HepG2 (cell line): Measurements from ENCODE around the gene PNRC1. TPM values are rescaled to one million over a fixed set of nuclear protein-coding genes. Genes with fewer than 3 reads are reported as not detected.

Experiments used
- ATAC-seq: fragments of 200-7000 bp; cut with Tn5 transposase; 3 replicates; pipeline ENCODE4 v1.9.1; 2020; ENCODE audit warnings: mild to moderate bottlenecking, moderate library complexity
- BruUV-seq: library from RNA; stranded (reverse); fragments of 400-500 nt; replicated peaks from 2 replicates; lab custom pipeline; 2021; lab: Mats Ljungman, UMichigan
- CTCF ChIA-PET: fragments of 300-600 bp; formaldehyde crosslinking; extraction: SDS; loops from one replicate; lab custom pipeline; 2021; ENCODE audit warnings: low total read pairs, inconsistent platforms, low intra/inter-chr PET ratio; lab: Yijun Ruan, JAX
- POLR2A ChIA-PET: fragments of 350-600 bp; sonication (Branson Sonifier 250); formaldehyde crosslinking; loops from one replicate; lab custom pipeline; 2020; ENCODE audit warnings: antibody characterized with exemption, inconsistent platforms; lab: Yijun Ruan, JAX
- DNase-seq: peaks from one replicate; pipeline ENCODE4 v3.0.0-alpha.2; 2015; ENCODE audit warnings: low spot score
- FAIRE-seq: peaks from 3 replicates; lab custom pipeline; 2011; peaks lifted over from hg19 to GRCh38; lab: Jason Lieb, UNC
- H2AFZ ChIP-seq: one replicate; pipeline ENCODE4 v1.6.1; 2011; ENCODE audit warnings: low read length, inconsistent platforms
- H3K27ac ChIP-seq: fragments of 300-600 bp; 3 replicates; pipeline ENCODE4 v1.8.0; 2011; ENCODE audit warnings: mixed run types, mild to moderate bottlenecking, mixed read lengths, low read length, inconsistent platforms; ENCODE audit not compliant: insufficient read depth; ENCODE audit errors: extremely low read length
- H3K27me3 ChIP-seq, 2 experiments: fragments of 200-600 bp in 1 of 2; 2 replicates in 1 of 2; 3 replicates in 1 of 2; pipeline versions ENCODE4 v1.6.0 to v1.8.0; 2011; ENCODE audit warnings: low read length in 2 of 2, mild to moderate bottlenecking in 2 of 2, moderate library complexity in 2 of 2, inconsistent platforms in 1 of 2; ENCODE audit not compliant: insufficient read depth in 2 of 2, control insufficient read depth in 1 of 2
- H3K36me3 ChIP-seq, 2 experiments: fragments of 200-600 bp in 1 of 2; replicated peaks in 1 of 2; 2 replicates in 1 of 2; 3 replicates in 1 of 2; pipeline versions ENCODE4 v1.5.1 to v1.8.0; 2011; ENCODE audit warnings: low read length in 2 of 2, inconsistent platforms in 1 of 2; ENCODE audit not compliant: insufficient read depth in 2 of 2, control insufficient read depth in 1 of 2
- H3K4me1 ChIP-seq: 2 replicates; pipeline ENCODE4 v1.5.1; 2012; ENCODE audit warnings: low read length, inconsistent platforms; ENCODE audit not compliant: insufficient read depth
- H3K4me2 ChIP-seq: 2 replicates; pipeline ENCODE4 v1.6.0; 2011; ENCODE audit warnings: low read depth, low read length, inconsistent platforms
- H3K4me3 ChIP-seq, 3 experiments: fragments of 200-600 bp in 1 of 3; sonication (generic), shearing (Covaris generic) in 1 of 3; replicated peaks in 1 of 3; 2 replicates each; pipeline ENCODE4 v1.5.1; 2011 to 2016; ENCODE audit warnings: low read length in 3 of 3, inconsistent platforms in 2 of 3, low read depth in 2 of 3, mild to moderate bottlenecking in 2 of 3, control low read depth in 1 of 3, mixed read lengths in 1 of 3; ENCODE audit not compliant: insufficient read depth in 1 of 3
- H3K79me2 ChIP-seq: one replicate; pipeline ENCODE4 v1.6.1; 2011; ENCODE audit warnings: low read length, inconsistent platforms; ENCODE audit not compliant: insufficient read depth
- H3K9ac ChIP-seq: 2 replicates; pipeline ENCODE4 v1.6.0; 2011; ENCODE audit warnings: mild to moderate bottlenecking, low read depth, low read length, inconsistent platforms; ENCODE audit not compliant: insufficient read depth
- H3K9me3 ChIP-seq: 2 replicates; pipeline ENCODE4 v1.5.1; 2012; ENCODE audit warnings: mild to moderate bottlenecking, low read length
- H4K20me1 ChIP-seq: 2 replicates; pipeline ENCODE4 v1.6.0; 2011; ENCODE audit warnings: inconsistent platforms, mild to moderate bottlenecking, low read length, moderate library complexity; ENCODE audit not compliant: insufficient read depth
- CBX5 ChIP-seq: sonication (generic); formaldehyde crosslinking; IDR thresholded peaks from 2 replicates; pipeline ENCODE4 v1.4.0; 2020; ENCODE audit warnings: missing genetic modification reagents, borderline replicate concordance
- DZIP1 ChIP-seq: sonication (generic); formaldehyde crosslinking; IDR thresholded peaks from 2 replicates; pipeline ENCODE4 v1.5.0; 2020; ENCODE audit warnings: mild to moderate bottlenecking, missing genetic modification reagents
- FOXJ3 ChIP-seq: sonication (generic); formaldehyde crosslinking; IDR thresholded peaks from 2 replicates; pipeline ENCODE4 v1.4.0; 2020; ENCODE audit warnings: missing genetic modification reagents, mild to moderate bottlenecking, borderline replicate concordance
- NFE2L1 ChIP-seq: sonication (generic); formaldehyde crosslinking; IDR thresholded peaks from 2 replicates; pipeline ENCODE4 v1.4.0; 2020; ENCODE audit warnings: missing genetic modification reagents, mild to moderate bottlenecking, borderline replicate concordance
- PAX8 ChIP-seq: sonication (generic); formaldehyde crosslinking; IDR thresholded peaks from 2 replicates; pipeline ENCODE4 v1.8.0; 2022; ENCODE audit warnings: mild to moderate bottlenecking, missing genetic modification reagents, borderline replicate concordance
- WIZ ChIP-seq: sonication (generic); formaldehyde crosslinking; IDR thresholded peaks from 2 replicates; pipeline ENCODE4 v1.5.1; 2020; ENCODE audit warnings: mild to moderate bottlenecking, missing genetic modification reagents
- ZBTB26 ChIP-seq: IDR thresholded peaks from 2 replicates; pipeline ENCODE4 v1.6.1; 2016; ENCODE audit warnings: missing compliant biosample characterization, missing genetic modification reagents, borderline replicate concordance
- ZNF20 ChIP-seq: sonication (generic); formaldehyde crosslinking; IDR thresholded peaks from 2 replicates; pipeline ENCODE4 v1.4.0; 2020; ENCODE audit warnings: mild to moderate bottlenecking, moderate library complexity, missing genetic modification reagents
- ZNF430 ChIP-seq: sonication (generic); formaldehyde crosslinking; IDR thresholded peaks from 2 replicates; pipeline ENCODE4 v1.9.0; 2021; ENCODE audit warnings: mild to moderate bottlenecking, missing genetic modification reagents
- ZNF850 ChIP-seq: sonication (generic); formaldehyde crosslinking; conservative IDR thresholded peaks from 2 replicates; pipeline ENCODE4 v1.9.0; 2021; ENCODE audit warnings: mild to moderate bottlenecking, missing genetic modification reagents
- ZSCAN25 ChIP-seq: sonication (generic); formaldehyde crosslinking; IDR thresholded peaks from 2 replicates; pipeline ENCODE4 v1.8.0; 2022; ENCODE audit warnings: mild to moderate bottlenecking, missing genetic modification reagents
- WGBS: methylation state at CpG from one replicate; pipeline ENCODE4 v1.1.6; 2017; ENCODE audit warnings: low lambda C conversion rate; 5-methylcytosine and 5-hydroxymethylcytosine counted together
- in situ Hi-C: cut with HindIII; loops from 2 replicates; pipeline ENCODE4 v1.10.0; 2017; ENCODE audit warnings: low pct_unique_long_range_greater_than_20kb; ENCODE audit not compliant: extremely low pct_ligation_motif_present
- intact Hi-C: fragments of 100-400 bp; cut with micrococcal nuclease; formaldehyde crosslinking; loops from one replicate; pipeline ENCODE4 v1.10.0; 2022; ENCODE audit not compliant: unreplicated experiment
- polyA plus RNA-seq, 8 experiments: library from polyadenylated mRNA; depleted of rRNA in 3 of 8; stranded (reverse) in 7 of 8; unstranded in 1 of 8; fragments of >200 nt; fragmentation: Illumina TruSeq in 4 of 8; extraction: Trizol in 4 of 8; gene quantifications; 2 replicates each; pipeline versions ENCODE4 v1.2.1 to v1.2.3, GENCODE V29; 2011 to 2016; ENCODE audit warnings: low read depth in 4 of 8, missing spikeins in 1 of 8, mixed read lengths in 1 of 8; ENCODE audit not compliant: insufficient read depth in 1 of 8
- total RNA-seq, 5 experiments: library from RNA; depleted of rRNA; stranded (reverse); fragments of >200 nt; fragmentation: Illumina TruSeq; extraction: Trizol; gene quantifications; 2 replicates each; pipeline ENCODE4 v1.2.3, GENCODE V29; 2016; ENCODE audit warnings: low read depth in 1 of 5

Gene PNRC1
- total and polyA plus RNA-seq, 2 of the 13 experiments (the other 11 are each of a cell fraction or from before 2014, with no cell fraction given) = 17.6 to 36.0 TPM

- DNase-seq = no peak
- intact Hi-C loops = no loop called here
- Histone ChIP-seq H3K4me3 (no peak overlapping the region), H3K27me3 (no peaks in the 10 kb centered on the region), H3K9ac (no peak overlapping the region), H3K27ac (no peak overlapping the region), H3K4me1 (peaks cover 58% of the 10 kb centered on the region), H4K20me1 (no peaks in the 10 kb centered on the region), H3K9me3 (no peaks in the 10 kb centered on the region), H2AFZ (no peak overlapping the region), H3K79me2 (no peaks in the 10 kb centered on the region), H3K36me3 (no peaks in the 10 kb centered on the region), H3K4me2 (no peak overlapping the region)
- BruUV-seq = no TSS peak
- ATAC-seq = no peak
- FAIRE-seq = no peak
- ChIA-PET CTCF (no interaction called here), POLR2A (interaction anchor here (8.6 kb wide), 1 partner anchor 14 kb away, joined by 117 read pairs; the partner anchor contains the start of gene PNRC1)
- in situ Hi-C loops = no loop called here
- TF ChIP-seq ZSCAN25 (CRISPR knock-in tag) = no peak
- TF ChIP-seq PAX8 (CRISPR knock-in tag) = no peak
- TF ChIP-seq FOXJ3 (CRISPR knock-in tag) = no peak
- no peak for TF ChIP-seq WIZ (CRISPR knock-in tag)
- TF ChIP-seq ZNF20 (CRISPR knock-in tag) = no peak
Observed at GRCh38 chr6:89067796-89068195, 12.8 kb upstream of the PNRC1 start.

GRCh38 chr6:89068695-89069094, 11.9 kb upstream of the PNRC1 start:
- no peak overlapping the region for H3K4me2 ChIP-seq
- POLR2A ChIA-PET = interaction anchor here (8.6 kb wide), 1 partner anchor 14 kb away, joined by 117 read pairs; the partner anchor contains the start of gene PNRC1
- H3K27me3 ChIP-seq = no peaks in the 10 kb centered on the region
- no peak for ATAC-seq
- H3K36me3 ChIP-seq = no peaks in the 10 kb centered on the region
- no peak for DNase-seq
- H3K27ac ChIP-seq = no peak overlapping the region
- H4K20me1 ChIP-seq = no peaks in the 10 kb centered on the region
- no peaks in the 10 kb centered on the region for H3K9me3 ChIP-seq
- CTCF ChIA-PET = no interaction called here
- H3K9ac ChIP-seq = no peak overlapping the region
- 2% methylated on average over 1 of the region's 1 CpG for WGBS
- no peak for FAIRE-seq
- in situ Hi-C loops (no loop called here), intact Hi-C loops (no loop called here)
- no peaks in the 10 kb centered on the region for H3K79me2 ChIP-seq
- no peak overlapping the region for H3K4me3 ChIP-seq
- peaks cover 64% of the 10 kb centered on the region for H3K4me1 ChIP-seq
- H2AFZ ChIP-seq = no peak overlapping the region
- no TSS peak for BruUV-seq
- TF ChIP-seq ZNF430 (no peak), ZBTB26 (no peak), DZIP1 (CRISPR knock-in tag) (no peak), CBX5 (no peak), ZNF850 (CRISPR knock-in tag) (no peak), NFE2L1 (no peak)
